Thyroid gland (tissue), 4 donors: Measurements from ENCODE around the gene NDUFS6.

Experiments
- POLR2A ChIP-seq, 2 donors: fragments of 450-650 bp; IDR thresholded peaks; one replicate each; pipeline ENCODE4 v1.6.1; 2017; ENCODE audit warnings: antibody characterized with exemption in 2 of 2, mild to moderate bottlenecking in 2 of 2, moderate library complexity in 1 of 2
- TF ChIP-seq, protein P1 (sequence below), 6 experiments: fragments of 200-600 bp in 3 of 6; fragments of 450-650 bp in 3 of 6; sonication (generic) in 3 of 6; IDR thresholded peaks; one replicate each; pipeline ENCODE4 v1.5.1; 2016 to 2019; ENCODE audit warnings: antibody characterized with exemption in 6 of 6, mild to moderate bottlenecking in 2 of 6, inconsistent platforms in 1 of 6, moderate library complexity in 1 of 6

DNA sequence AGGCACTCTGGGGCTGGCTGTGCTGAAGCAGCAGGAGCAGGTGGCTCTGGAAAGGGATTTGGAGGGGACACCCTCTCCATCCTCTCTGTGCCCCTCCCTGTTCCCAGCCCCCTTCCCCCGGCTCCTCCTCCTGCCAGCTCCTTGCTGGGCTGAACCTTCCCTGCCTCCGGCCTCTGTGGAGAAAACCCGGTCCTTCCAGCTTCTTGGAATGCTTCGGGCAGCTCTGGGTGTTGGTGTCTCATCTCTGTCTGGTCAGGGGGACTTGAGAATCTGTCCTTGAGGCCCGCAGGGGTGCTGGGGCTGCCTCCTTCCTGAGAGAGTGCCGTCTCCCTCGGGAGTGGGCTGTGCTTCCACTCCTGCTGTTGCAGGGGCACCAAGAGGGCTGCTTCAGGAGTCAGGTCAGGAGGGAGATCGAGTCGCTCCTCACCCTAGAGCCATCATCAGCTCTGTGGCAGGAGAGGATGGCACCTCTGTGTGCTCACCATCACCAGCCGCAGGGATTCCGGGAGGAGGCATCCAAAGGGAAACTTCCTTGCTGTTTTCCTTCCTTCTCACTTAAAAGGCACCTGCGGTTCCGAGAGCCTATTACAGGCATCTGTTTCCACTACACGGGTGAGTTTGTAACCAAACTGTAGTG is 30.6 kb downstream of the NDUFS6 start:
- TF ChIP-seq, protein P1, sequence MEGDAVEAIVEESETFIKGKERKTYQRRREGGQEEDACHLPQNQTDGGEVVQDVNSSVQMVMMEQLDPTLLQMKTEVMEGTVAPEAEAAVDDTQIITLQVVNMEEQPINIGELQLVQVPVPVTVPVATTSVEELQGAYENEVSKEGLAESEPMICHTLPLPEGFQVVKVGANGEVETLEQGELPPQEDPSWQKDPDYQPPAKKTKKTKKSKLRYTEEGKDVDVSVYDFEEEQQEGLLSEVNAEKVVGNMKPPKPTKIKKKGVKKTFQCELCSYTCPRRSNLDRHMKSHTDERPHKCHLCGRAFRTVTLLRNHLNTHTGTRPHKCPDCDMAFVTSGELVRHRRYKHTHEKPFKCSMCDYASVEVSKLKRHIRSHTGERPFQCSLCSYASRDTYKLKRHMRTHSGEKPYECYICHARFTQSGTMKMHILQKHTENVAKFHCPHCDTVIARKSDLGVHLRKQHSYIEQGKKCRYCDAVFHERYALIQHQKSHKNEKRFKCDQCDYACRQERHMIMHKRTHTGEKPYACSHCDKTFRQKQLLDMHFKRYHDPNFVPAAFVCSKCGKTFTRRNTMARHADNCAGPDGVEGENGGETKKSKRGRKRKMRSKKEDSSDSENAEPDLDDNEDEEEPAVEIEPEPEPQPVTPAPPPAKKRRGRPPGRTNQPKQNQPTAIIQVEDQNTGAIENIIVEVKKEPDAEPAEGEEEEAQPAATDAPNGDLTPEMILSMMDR (IDR thresholded peaks at IDR 0.05): no peak
- TF ChIP-seq POLR2A (IDR thresholded peaks at IDR 0.05): no peak
